IMR-90 (cell line): Measurements from ENCODE around the gene TM9SF4. TPM values are rescaled to one million over a fixed set of nuclear protein-coding genes. Genes with fewer than 3 reads are reported as not detected.

Experiments used
- ATAC-seq: fragments of 200-7000 bp; cut with Tn5 transposase; 2 replicates; pipeline ENCODE4 v1.9.1; 2020; ENCODE audit warnings: low read depth, mild to moderate bottlenecking, moderate library complexity
- BruUV-seq: library from RNA; stranded (reverse); fragments of 400-500 nt; replicated peaks from 2 replicates; lab custom pipeline; 2021; lab: Mats Ljungman, UMichigan
- CTCF ChIA-PET: fragments of 300-600 bp; formaldehyde crosslinking; extraction: SDS; loops from one replicate; lab custom pipeline; 2021; ENCODE audit warnings: antibody characterized with exemption; lab: Yijun Ruan, JAX
- POLR2A ChIA-PET: fragments of 300-600 bp; sonication (Branson Sonifier 250); formaldehyde crosslinking; loops from one replicate; lab custom pipeline; 2022; ENCODE audit warnings: antibody characterized with exemption; ENCODE audit not compliant: unreplicated experiment; lab: Charles Lee
- DNase-seq: peaks from one replicate; pipeline ENCODE4 v3.0.0; 2013
- H2AFZ ChIP-seq: replicated peaks from 2 replicates; pipeline ENCODE3; 2013; ENCODE audit warnings: low read length, mild to moderate bottlenecking; ENCODE audit not compliant: poor library complexity
- H2AK5ac ChIP-seq: 2 replicates; pipeline ENCODE4 v1.6.1; 2013; ENCODE audit warnings: low read depth, low read length, inconsistent platforms
- H2AK9ac ChIP-seq: replicated peaks from 2 replicates; pipeline ENCODE3; 2013; ENCODE audit warnings: mild to moderate bottlenecking, low read depth, low read length, moderate library complexity; ENCODE audit not compliant: poor library complexity
- H2BK120ac ChIP-seq: 2 replicates; pipeline ENCODE4 v1.6.1; 2013; ENCODE audit warnings: low read depth, low read length, inconsistent platforms
- H2BK15ac ChIP-seq: 3 replicates; pipeline ENCODE4 v1.6.1; 2013; ENCODE audit warnings: low read depth, low read length, inconsistent platforms
- H2BK20ac ChIP-seq: 2 replicates; pipeline ENCODE4 v1.6.1; 2013; ENCODE audit warnings: low read depth, mild to moderate bottlenecking, inconsistent platforms, low read length, moderate library complexity
- H2BK5ac ChIP-seq: 2 replicates; pipeline ENCODE4 v1.6.1; 2013; ENCODE audit warnings: mild to moderate bottlenecking, low read depth, low read length, inconsistent platforms; ENCODE audit not compliant: poor library complexity, severe bottlenecking
- H3K14ac ChIP-seq: replicated peaks from 2 replicates; pipeline ENCODE4 v1.6.1; 2013; ENCODE audit warnings: low read depth, low read length, inconsistent platforms
- H3K18ac ChIP-seq: 2 replicates; pipeline ENCODE4 v1.6.1; 2013; ENCODE audit warnings: low read depth, low read length, control low read depth
- H3K23ac ChIP-seq: 2 replicates; pipeline ENCODE4 v1.6.1; 2013; ENCODE audit warnings: low read depth, low read length, inconsistent platforms
- H3K27ac ChIP-seq: 2 replicates; pipeline ENCODE4 v1.5.1; 2013; ENCODE audit warnings: mild to moderate bottlenecking, control low read depth, low read length; ENCODE audit not compliant: insufficient read depth
- H3K27me3 ChIP-seq: 2 replicates; pipeline ENCODE4 v1.6.1; 2013; ENCODE audit warnings: low read length; ENCODE audit not compliant: control insufficient read depth, insufficient read depth
- H3K36me3 ChIP-seq: 2 replicates; pipeline ENCODE4 v1.6.1; 2013; ENCODE audit warnings: low read length, mixed read lengths; ENCODE audit not compliant: control insufficient read depth, insufficient read depth
- H3K4ac ChIP-seq: 2 replicates; pipeline ENCODE4 v1.6.1; 2013; ENCODE audit warnings: low read depth, low read length, inconsistent platforms
- H3K4me1 ChIP-seq: 2 replicates; pipeline ENCODE4 v1.6.1; 2013; ENCODE audit warnings: low read length, mixed read lengths; ENCODE audit not compliant: control insufficient read depth, insufficient read depth
- H3K4me2 ChIP-seq: 2 replicates; pipeline ENCODE4 v1.6.1; 2013; ENCODE audit warnings: low read depth, mild to moderate bottlenecking, control low read depth, low read length, moderate library complexity
- H3K4me3 ChIP-seq: 2 replicates; pipeline ENCODE4 v1.5.1; 2013; ENCODE audit warnings: low read depth, mild to moderate bottlenecking, control low read depth, low read length, moderate library complexity; ENCODE audit not compliant: insufficient read depth
- H3K56ac ChIP-seq: 2 replicates; pipeline ENCODE4 v1.6.1; 2013; ENCODE audit warnings: low read length, inconsistent platforms; ENCODE audit not compliant: insufficient read depth; ENCODE audit errors: extremely low read depth
- H3K79me1 ChIP-seq, 2 experiments: 2 replicates each; pipeline ENCODE4 v1.6.1; 2013; ENCODE audit warnings: low read length in 2 of 2, inconsistent platforms in 1 of 2, low read depth in 1 of 2
- H3K9ac ChIP-seq: 2 replicates; pipeline ENCODE4 v1.6.1; 2013; ENCODE audit warnings: low read depth, low read length, control low read depth
- H3K9me1 ChIP-seq: 2 replicates; pipeline ENCODE4 v1.6.1; 2013; ENCODE audit warnings: low read length, inconsistent platforms; ENCODE audit not compliant: insufficient read depth
- H3K9me3 ChIP-seq: 2 replicates; pipeline ENCODE4 v1.6.1; 2013; ENCODE audit warnings: low read length; ENCODE audit not compliant: control insufficient read depth, insufficient read depth
- H4K20me1 ChIP-seq: 2 replicates; pipeline ENCODE4 v1.6.1; 2013; ENCODE audit warnings: low read length, inconsistent platforms; ENCODE audit not compliant: insufficient read depth
- H4K5ac ChIP-seq: 2 replicates; pipeline ENCODE4 v1.6.1; 2013; ENCODE audit warnings: mild to moderate bottlenecking, low read depth, low read length, control low read depth
- H4K8ac ChIP-seq, 2 experiments: 2 replicates each; pipeline ENCODE4 v1.6.1; 2013; ENCODE audit warnings: low read depth in 2 of 2, low read length in 2 of 2, control low read depth in 1 of 2, inconsistent platforms in 1 of 2
- H4K91ac ChIP-seq: 2 replicates; pipeline ENCODE4 v1.6.1; 2013; ENCODE audit warnings: low read depth, low read length, inconsistent platforms; ENCODE audit not compliant: insufficient read depth
- BHLHE40 ChIP-seq: fragments of 150-350 bp; IDR thresholded peaks from 2 replicates; pipeline ENCODE4 v1.6.1; 2016; ENCODE audit warnings: mild to moderate bottlenecking, low read depth, low read length
- CEBPB ChIP-seq: IDR thresholded peaks from 2 replicates; pipeline ENCODE4 v1.6.1; 2012; ENCODE audit warnings: low read depth, low read length, improper control_type of control experiment
- FOS ChIP-seq: fragments of 150-350 bp; IDR thresholded peaks from 2 replicates; pipeline ENCODE4 v1.6.1; 2016; ENCODE audit warnings: low read depth, low read length
- MAZ ChIP-seq: IDR thresholded peaks from 2 replicates; pipeline ENCODE4 v1.6.1; 2012; ENCODE audit warnings: low read depth, mild to moderate bottlenecking, low read length, improper control_type of control experiment, moderate library complexity, borderline replicate concordance
- NFE2L2 ChIP-seq: fragments of 150-350 bp; IDR thresholded peaks from 2 replicates; pipeline ENCODE4 v1.6.1; 2016; ENCODE audit warnings: low read depth, mild to moderate bottlenecking, low read length
- POLR2A ChIP-seq: IDR thresholded peaks from 2 replicates; pipeline ENCODE4 v1.6.1; 2012; ENCODE audit warnings: mild to moderate bottlenecking, low read depth, low read length
- RCOR1 ChIP-seq: IDR thresholded peaks from 2 replicates; pipeline ENCODE4 v1.6.1; 2012; ENCODE audit warnings: mild to moderate bottlenecking, low read length, improper control_type of control experiment; ENCODE audit not compliant: insufficient replicate concordance
- USF2 ChIP-seq: fragments of 150-350 bp; IDR thresholded peaks from 2 replicates; pipeline ENCODE4 v1.6.1; 2017; ENCODE audit warnings: mild to moderate bottlenecking, antibody characterized with exemption, low read length, low read depth
- WGBS, 2 experiments: methylation state at CpG; one replicate each; pipeline versions ENCODE4 v1.1.5 to v1.1.7; 2013; ENCODE audit warnings: missing lambda C conversion rate in 2 of 2; ENCODE audit not compliant: insufficient read length in 1 of 2; ENCODE audit errors: extremely low coverage in 2 of 2; 5-methylcytosine and 5-hydroxymethylcytosine counted together
- dilution Hi-C: fragments of 300-500 bp; cut with HindIII; formaldehyde crosslinking; loops from one replicate; pipeline ENCODE4 v1.14.3; 2018; ENCODE audit warnings: low sequenced_read_pairs; ENCODE audit not compliant: unreplicated experiment
- in situ Hi-C: fragments of 300-500 bp; cut with MboI; formaldehyde crosslinking; loops from 3 replicates; pipeline ENCODE4 v1.14.3; 2019; ENCODE audit warnings: low sequenced_read_pairs, inconsistent platforms, mixed read lengths
- intact Hi-C: fragments of 100-400 bp; cut with micrococcal nuclease; formaldehyde crosslinking; loops from 2 replicates; pipeline ENCODE4 v1.10.0; 2022
- polyA plus RNA-seq, 3 experiments: library from polyadenylated mRNA; depleted of rRNA; stranded (reverse); fragments of >200 nt; gene quantifications; 2 replicates each; pipeline ENCODE4 v1.2.3, GENCODE V29; 2012; ENCODE audit warnings: low replicate concordance in 1 of 3
- total RNA-seq: library from RNA; depleted of rRNA; stranded (reverse); fragments of >200 nt; gene quantifications from 2 replicates; pipeline ENCODE4 v1.2.3, GENCODE V29; 2012
- TF ChIP-seq, protein P1 (sequence below): conservative IDR thresholded peaks from 2 replicates; pipeline ENCODE4 v1.5.1; 2012; ENCODE audit warnings: mild to moderate bottlenecking, low read depth, low read length, improper control_type of control experiment

Gene TM9SF4
- total and polyA plus RNA-seq, 2 of the 4 experiments (the other 2 are of a cell fraction), result 35.3 to 59.1 TPM

DNA sequence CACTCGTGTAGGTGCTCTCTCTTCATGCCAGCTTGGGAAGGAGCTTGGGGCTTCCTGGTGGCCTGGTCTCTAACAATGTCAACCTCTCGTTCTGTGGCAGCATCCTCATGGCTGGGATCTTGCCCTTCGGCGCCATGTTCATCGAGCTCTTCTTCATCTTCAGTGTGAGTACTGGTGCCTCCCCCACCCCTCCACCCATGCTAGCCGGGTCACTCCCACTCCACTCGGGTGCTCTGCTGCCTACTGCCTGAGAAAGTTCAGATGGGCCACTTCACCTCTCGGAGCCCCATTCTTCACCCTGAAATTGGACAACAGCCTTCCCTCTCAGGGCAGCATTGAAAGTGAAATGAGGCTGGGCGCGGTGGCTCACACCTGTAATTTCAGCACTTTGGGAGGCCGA, 48.8 kb downstream of the TM9SF4 start:
- H2BK15ac ChIP-seq, result no peak overlapping the region
- H2AK9ac ChIP-seq, result no peak overlapping the region
- H2BK20ac ChIP-seq, result no peak overlapping the region
- no peak for ATAC-seq
- peaks cover 7% of the 10 kb centered on the region; the same call in 1 of the 2 replicates for H3K4me1 ChIP-seq
- CTCF ChIA-PET, result no interaction called here
- intact Hi-C loops, result no loop called here
- no peak overlapping the region for H2AK5ac ChIP-seq
- no peak overlapping the region for H3K4ac ChIP-seq
- no peak overlapping the region for H2BK5ac ChIP-seq
- H3K18ac ChIP-seq, result no peak overlapping the region
- H2BK120ac ChIP-seq, result no peak overlapping the region
- no peak overlapping the region for H3K9ac ChIP-seq
- H4K5ac ChIP-seq, result no peak overlapping the region
- WGBS, 2 experiments, result 98% methylated on average over 5 of the region's 11 CpGs; no CpG with 5 or more reads in 1 of the 2 experiments
- peaks cover 0 to 16% of the 10 kb centered on the region in 2 experiments; a peak in 2 of 4 replicates for H3K79me1 ChIP-seq
- H3K56ac ChIP-seq, result no peak overlapping the region
- in situ Hi-C loops, result no loop called here
- TF ChIP-seq MAZ (no peak), NFE2L2 (no peak), BHLHE40 (no peak), CEBPB (no peak), POLR2A (no peak), RCOR1 (no peak), USF2 (no peak), FOS (no peak)
- TF ChIP-seq, protein P1, sequence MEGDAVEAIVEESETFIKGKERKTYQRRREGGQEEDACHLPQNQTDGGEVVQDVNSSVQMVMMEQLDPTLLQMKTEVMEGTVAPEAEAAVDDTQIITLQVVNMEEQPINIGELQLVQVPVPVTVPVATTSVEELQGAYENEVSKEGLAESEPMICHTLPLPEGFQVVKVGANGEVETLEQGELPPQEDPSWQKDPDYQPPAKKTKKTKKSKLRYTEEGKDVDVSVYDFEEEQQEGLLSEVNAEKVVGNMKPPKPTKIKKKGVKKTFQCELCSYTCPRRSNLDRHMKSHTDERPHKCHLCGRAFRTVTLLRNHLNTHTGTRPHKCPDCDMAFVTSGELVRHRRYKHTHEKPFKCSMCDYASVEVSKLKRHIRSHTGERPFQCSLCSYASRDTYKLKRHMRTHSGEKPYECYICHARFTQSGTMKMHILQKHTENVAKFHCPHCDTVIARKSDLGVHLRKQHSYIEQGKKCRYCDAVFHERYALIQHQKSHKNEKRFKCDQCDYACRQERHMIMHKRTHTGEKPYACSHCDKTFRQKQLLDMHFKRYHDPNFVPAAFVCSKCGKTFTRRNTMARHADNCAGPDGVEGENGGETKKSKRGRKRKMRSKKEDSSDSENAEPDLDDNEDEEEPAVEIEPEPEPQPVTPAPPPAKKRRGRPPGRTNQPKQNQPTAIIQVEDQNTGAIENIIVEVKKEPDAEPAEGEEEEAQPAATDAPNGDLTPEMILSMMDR, result no peak
- H3K36me3 ChIP-seq, result peaks cover 58% of the 10 kb centered on the region
- H4K91ac ChIP-seq, result no peak overlapping the region
- no peak overlapping the region for H2AFZ ChIP-seq
- H4K20me1 ChIP-seq, result peaks cover 6% of the 10 kb centered on the region
- no peak overlapping the region for H4K8ac ChIP-seq
- H3K4me2 ChIP-seq, result no peak overlapping the region
- no peak overlapping the region for H3K4me3 ChIP-seq
- dilution Hi-C loops, result no loop called here
- POLR2A ChIA-PET, result no interaction called here
- no peaks in the 10 kb centered on the region for H3K27me3 ChIP-seq
- BruUV-seq, result no TSS peak
- no peak overlapping the region for H3K14ac ChIP-seq
- no peak for DNase-seq
- no peak overlapping the region for H3K23ac ChIP-seq
- peaks cover 21% of the 10 kb centered on the region; the same call in 1 of the 2 replicates for H3K9me1 ChIP-seq
- no peak overlapping the region for H3K27ac ChIP-seq
- no peaks in the 10 kb centered on the region for H3K9me3 ChIP-seq
